GM20431 (cell line): ENCODE results near the gene PLPPR1.
"Not testable (repeated sequence)": the region's sequence is repeated elsewhere in the genome, so short reads cannot be mapped to it uniquely, and the experiment has no call there.

Source experiments
- in situ Hi-C: fragments of 300-500 bp; cut with MseI, MboI; formaldehyde crosslinking; loops from one replicate; pipeline ENCODE4 v1.15.0; 2020; ENCODE audit warnings: low sequenced_read_pairs; ENCODE audit not compliant: unreplicated experiment

The PLPPR1 gene

GRCh38 chr9:101039581-101039980, 11.1 kb downstream of the PLPPR1 start:
- in situ Hi-C loops, result not testable (repeated sequence)

- in situ Hi-C loops, result no loop called here
Observed at GRCh38 chr9:101047848-101048397, 19.4 kb downstream of the PLPPR1 start.

- in situ Hi-C loops, result no loop called here
Observed at GRCh38 chr9:101050650-101051049, 22.1 kb downstream of the PLPPR1 start.

GRCh38 chr9:101054657-101055056, 26.1 kb downstream of the PLPPR1 start:
- in situ Hi-C loops, result no loop called here

- in situ Hi-C loops, result no loop called here
Observed at GRCh38 chr9:101055516-101055915, 27.0 kb downstream of the PLPPR1 start.

GRCh38 chr9:101062686-101063085, 34.2 kb downstream of the PLPPR1 start:
- in situ Hi-C loops, result no loop called here

GRCh38 chr9:101063192-101063591, 34.7 kb downstream of the PLPPR1 start:
- in situ Hi-C loops, result no loop called here

GRCh38 chr9:101064206-101064605, 35.7 kb downstream of the PLPPR1 start:
- in situ Hi-C loops, result no loop called here

- in situ Hi-C loops, result no loop called here
Observed at GRCh38 chr9:101065930-101066329, 37.4 kb downstream of the PLPPR1 start.

GRCh38 chr9:101068696-101069095, 40.2 kb downstream of the PLPPR1 start:
- in situ Hi-C loops, result no loop called here

- in situ Hi-C loops, result no loop called here
Observed at GRCh38 chr9:101072259-101072658, 43.7 kb downstream of the PLPPR1 start.

- in situ Hi-C loops, result no loop called here
Observed at GRCh38 chr9:101073122-101073521, 44.6 kb downstream of the PLPPR1 start.

GRCh38 chr9:101081641-101082040, 53.1 kb downstream of the PLPPR1 start:
- in situ Hi-C loops, result no loop called here

- in situ Hi-C loops, result no loop called here
Observed at GRCh38 chr9:101083448-101084202, 55.1 kb downstream of the PLPPR1 start.

GRCh38 chr9:101087426-101087825, 58.9 kb downstream of the PLPPR1 start:
- in situ Hi-C loops, result no loop called here

- in situ Hi-C loops, result no loop called here
Observed at GRCh38 chr9:101092922-101093321, 64.4 kb downstream of the PLPPR1 start.

GRCh38 chr9:101093620-101094019, 65.1 kb downstream of the PLPPR1 start:
- in situ Hi-C loops, result no loop called here

GRCh38 chr9:101094686-101095085, 66.2 kb downstream of the PLPPR1 start:
- in situ Hi-C loops, result no loop called here

- in situ Hi-C loops, result no loop called here
Observed at GRCh38 chr9:101097210-101097609, 68.7 kb downstream of the PLPPR1 start.

- in situ Hi-C loops, result no loop called here
Observed at GRCh38 chr9:101098392-101098791, 69.9 kb downstream of the PLPPR1 start.

- in situ Hi-C loops, result loop anchor here (25.0 kb wide), 1 partner anchor 123 kb away; no protein-coding TSS in a partner anchor
Observed at GRCh38 chr9:101114317-101114716, 85.8 kb downstream of the PLPPR1 start.

- in situ Hi-C loops, result loop anchor here (25.0 kb wide), 1 partner anchor 122 kb away; no protein-coding TSS in a partner anchor
Observed at GRCh38 chr9:101115102-101115501, 86.6 kb downstream of the PLPPR1 start.
